Activated effector memory CD4-positive, alpha-beta T cell treated with anti-CD3 and anti-CD28 coated beads, Interleukin-2, amount 50 U/mL, for 16 hours (primary cell): ENCODE data around the gene MED16.
"Not testable (repeated sequence)": the region's sequence is repeated elsewhere in the genome, so short reads cannot be mapped to it uniquely, and the experiment has no call there.

Experiments
- DNase-seq: peaks from one replicate; pipeline ENCODE4 v3.0.0-alpha.2; 2020

The MED16 gene

DNA sequence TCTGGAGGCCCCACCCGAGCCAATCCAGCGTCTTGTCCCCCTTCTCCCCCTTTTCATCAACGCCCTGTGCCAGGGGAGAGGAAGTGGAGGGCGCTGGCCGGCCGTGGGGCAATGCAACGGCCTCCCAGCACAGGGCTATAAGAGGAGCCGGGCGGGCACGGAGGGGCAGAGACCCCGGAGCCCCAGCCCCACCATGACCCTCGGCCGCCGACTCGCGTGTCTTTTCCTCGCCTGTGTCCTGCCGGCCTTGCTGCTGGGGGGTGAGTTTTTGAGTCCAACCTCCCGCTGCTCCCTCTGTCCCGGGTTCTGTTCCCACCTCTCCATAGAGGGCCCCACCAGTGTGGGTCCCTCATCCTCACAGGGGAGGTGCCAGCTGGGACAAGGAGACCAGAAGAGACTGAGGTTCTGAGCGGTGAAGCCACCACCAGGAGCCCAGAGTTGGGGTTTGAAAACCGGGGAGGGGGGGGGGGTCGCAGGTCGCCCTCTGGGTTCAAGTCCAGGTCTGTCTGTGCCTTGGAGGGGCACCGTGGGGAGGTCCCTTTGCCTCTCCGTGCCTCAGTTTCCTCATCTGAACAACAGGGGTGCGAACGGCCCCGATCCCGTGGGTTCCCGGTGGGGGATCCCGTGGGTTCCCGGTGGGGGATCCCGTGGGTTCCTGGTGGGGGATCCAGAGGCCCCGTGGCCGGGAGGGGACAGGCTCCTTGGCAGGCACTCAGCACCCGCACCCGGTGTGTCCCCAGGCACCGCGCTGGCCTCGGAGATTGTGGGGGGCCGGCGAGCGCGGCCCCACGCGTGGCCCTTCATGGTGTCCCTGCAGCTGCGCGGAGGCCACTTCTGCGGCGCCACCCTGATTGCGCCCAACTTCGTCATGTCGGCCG, 40.6 kb downstream of the MED16 start, which contains the start of gene ELANE:
Gene ELANE (plus strand): TSS at position 168 of the 878 bp plus-strand sequence. CDS start 26 bp downstream, at position 194.
- no peak for DNase-seq

DNA sequence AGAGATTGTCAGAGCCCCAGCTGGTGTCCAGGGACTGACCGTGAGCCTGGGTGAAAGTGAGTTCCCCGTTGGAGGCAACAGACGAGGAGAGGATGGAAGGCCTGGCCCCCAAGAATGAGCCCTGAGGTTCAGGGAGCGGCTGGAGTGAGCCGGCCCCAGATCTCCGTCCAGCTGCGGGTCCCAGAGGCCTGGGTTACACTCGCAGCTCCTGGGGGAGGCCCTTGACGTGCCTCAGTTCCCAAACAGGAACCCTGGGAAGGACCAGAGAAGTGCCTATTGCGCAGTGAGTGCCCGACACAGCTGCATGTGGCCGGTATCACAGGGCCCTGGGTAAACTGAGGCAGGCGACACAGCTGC, 42.0 kb downstream of the MED16 start:
- no peak for DNase-seq

DNA sequence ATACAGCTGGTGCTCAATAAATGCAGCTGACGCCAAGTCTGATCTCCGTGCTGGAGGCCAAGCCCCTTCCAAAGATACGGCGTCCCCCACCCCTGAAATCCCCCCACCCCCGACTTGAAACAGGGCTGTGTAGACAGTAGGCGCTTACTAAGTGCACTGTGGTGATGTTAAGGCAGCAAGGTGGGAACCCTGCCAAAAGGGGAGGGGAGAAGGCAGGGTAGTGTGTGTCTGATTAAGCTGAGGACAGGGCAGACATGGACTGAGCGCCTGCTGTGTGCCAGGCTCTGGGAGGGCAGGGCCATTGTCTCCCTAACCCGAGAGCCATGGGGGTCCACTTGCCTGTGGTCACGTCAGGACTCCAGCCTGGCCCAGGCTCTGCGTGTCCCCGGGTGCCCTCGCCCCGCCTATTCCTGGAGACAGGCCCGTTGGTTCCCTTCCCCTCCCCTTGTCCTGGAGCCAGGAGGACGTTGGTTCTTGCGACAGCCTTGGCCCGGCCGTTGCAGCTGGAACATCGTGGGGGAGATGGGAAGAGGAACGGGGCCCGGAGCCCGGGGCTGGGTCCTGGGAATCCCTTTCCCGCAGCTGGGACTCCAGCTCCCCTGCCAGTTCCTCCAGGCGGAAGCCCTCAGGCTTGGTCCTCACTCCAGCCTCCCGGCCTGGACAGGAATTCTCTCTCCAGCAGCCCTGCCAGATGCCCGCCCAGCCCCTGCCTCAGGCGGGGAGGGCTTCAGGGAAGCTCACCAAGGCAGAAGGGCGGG, 42.6 kb downstream of the MED16 start:
- no peak for DNase-seq

DNA sequence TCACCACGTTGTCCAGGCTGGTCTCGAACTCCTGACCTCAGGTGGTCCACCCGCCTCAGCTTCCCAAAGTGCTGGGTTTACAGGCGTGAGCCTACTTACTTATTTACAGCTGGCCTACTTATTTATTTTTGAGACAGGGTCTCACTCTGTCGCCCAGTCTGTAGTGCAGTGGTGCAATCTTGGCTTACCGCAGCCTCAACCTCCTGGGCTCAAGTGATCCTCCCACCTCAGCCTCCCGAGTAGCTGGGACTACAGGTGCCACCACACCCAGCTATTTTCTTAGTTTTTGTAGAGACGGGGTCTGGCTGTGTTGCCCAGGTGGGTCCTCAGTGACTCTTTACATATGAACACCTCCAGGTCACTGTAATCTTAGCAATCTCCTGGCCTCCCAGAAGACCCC, 43.8 kb downstream of the MED16 start:
- not testable (repeated sequence) for DNase-seq

DNA sequence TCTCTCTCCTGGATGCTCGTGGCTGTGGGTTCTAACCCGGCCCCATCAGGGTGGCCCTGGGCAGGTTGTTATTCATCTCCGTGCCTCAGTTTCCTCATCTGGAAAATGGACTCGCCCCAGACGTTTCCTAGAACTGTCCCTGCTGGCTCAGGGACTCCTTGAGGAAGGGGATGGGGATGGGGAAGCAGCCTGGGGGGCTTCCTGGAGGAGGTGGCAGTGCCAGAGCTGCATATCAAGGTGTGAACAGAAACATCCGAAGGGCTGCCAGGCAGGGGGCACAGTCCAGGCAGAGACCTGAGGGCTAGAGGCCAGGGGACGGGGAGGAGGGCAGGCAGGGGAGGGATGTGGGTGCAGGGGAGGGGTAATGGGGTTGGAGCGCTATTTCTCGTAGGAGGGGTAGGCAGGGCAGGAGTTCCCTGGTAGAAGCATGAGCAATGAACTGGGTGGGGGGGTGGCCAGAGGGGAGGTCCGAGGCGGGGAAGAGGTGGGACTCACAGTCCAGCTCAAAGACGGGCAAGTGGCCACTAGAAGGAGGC, 44.5 kb downstream of the MED16 start:
- DNase-seq: no peak

DNA sequence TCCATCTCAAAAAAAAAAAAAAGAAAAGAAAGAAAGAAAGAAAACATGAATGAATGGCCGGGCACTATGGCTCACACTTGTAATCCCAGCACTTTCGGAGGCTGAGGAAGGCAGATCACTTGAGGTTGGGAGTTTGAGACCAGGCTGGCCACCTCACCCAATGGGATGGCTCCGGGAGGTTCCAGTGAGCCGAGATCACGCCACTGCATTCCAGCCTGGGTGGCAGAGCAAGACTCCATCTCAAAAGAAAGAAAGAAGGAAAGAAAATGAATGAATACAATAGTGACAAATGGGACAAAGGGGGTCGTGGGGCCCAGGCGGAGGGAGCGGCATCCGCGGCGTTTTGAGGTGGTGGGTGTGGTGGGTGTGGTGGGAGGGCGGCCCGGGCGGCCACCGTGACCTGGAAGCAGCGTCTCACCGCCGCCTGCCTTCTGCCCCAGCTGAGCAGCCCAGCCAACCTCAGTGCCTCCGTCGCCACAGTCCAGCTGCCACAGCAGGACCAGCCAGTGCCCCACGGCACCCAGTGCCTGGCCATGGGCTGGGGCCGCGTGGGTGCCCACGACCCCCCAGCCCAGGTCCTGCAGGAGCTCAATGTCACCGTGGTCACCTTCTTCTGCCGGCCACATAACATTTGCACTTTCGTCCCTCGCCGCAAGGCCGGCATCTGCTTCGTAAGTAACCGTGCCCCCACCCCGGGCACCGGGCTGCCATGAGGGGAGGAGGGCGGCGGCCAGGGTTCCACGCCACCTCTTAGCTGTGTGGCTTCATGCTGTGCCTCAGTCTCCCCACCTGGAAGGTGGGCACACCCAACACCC, 47.1 kb downstream of the MED16 start:
- DNase-seq: no peak

DNA sequence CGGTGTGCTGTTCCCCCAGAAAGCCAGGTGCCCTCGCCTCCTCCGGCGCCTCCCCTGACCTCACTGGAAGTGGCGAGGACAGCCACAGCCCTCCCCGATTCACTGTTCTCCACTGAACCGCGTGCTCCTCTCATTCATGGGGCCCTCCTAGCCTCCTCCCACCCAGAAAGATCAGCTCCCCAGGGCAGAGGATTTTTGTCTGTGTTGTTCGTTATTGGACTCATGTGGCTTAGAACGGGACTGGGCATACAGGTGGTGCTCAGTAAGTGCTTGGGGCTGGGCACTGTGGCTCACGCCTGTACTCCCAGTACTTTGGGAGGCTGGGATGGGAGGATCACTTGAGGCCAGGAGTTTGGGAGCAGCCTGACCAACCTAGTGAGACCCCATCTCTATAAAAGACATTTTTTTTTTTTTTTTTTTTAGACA, 48.4 kb downstream of the MED16 start:
- DNase-seq: no peak

DNA sequence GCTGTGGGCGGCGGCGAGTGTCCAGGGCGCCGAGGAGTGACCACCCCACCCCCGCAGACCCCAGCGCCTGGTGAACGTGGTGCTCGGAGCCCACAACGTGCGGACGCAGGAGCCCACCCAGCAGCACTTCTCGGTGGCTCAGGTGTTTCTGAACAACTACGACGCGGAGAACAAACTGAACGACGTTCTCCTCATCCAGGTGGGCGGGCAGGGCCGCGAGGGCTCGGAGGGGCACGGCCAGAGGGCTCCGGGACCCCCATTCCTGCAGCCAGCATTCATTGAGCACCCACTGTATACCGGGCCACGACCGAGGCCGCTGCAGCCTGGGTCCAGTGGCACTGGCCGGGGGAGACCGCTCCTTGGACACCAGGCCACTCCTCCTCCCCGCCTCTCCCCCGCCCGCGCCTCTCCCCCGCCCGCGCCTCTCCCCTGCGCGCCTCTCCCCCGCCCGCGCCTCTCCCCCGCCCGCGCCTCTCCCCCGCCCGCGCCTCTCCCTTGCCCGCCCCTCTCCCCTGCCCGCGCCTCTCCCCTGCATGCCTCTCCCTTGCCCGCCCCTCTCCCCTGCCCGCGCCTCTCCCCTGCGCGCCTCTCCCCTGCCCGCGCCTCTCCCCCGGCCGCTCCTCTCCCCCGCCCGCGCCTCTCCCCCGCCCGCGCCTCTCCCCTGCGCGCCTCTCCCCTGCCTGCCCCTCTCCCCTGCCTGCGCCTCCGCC, 49.0 kb downstream of the MED16 start:
- no peak for DNase-seq

DNA sequence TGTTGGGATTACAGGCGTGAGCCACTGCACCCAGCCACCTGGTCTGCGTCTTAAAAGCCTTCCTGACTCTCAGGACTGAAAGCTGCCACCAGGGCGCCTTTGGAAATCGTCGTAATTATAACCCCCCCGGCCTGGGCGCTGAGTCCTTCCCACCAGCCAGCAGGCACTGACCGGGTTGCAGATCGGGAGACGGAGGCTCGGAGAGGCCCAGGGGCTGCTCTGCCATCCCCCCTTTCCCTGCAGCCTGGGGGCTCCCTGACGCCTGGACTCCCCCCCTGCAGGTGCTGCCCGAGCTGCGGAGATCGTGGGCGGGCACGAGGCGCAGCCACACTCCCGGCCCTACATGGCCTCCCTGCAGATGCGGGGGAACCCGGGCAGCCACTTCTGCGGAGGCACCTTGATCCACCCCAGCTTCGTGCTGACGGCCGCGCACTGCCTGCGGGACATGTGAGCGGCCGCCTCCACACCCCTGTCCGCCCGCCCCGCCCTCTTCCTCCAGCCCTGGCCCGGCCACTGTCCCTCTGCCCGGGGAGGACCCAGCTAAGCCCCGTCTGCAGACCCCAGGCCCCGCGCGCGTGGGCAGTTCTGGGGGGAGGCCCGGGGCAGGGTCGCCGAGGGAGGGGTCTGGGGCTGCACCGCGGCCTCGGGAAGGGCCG, 49.7 kb downstream of the MED16 start:
- DNase-seq: no peak

DNA sequence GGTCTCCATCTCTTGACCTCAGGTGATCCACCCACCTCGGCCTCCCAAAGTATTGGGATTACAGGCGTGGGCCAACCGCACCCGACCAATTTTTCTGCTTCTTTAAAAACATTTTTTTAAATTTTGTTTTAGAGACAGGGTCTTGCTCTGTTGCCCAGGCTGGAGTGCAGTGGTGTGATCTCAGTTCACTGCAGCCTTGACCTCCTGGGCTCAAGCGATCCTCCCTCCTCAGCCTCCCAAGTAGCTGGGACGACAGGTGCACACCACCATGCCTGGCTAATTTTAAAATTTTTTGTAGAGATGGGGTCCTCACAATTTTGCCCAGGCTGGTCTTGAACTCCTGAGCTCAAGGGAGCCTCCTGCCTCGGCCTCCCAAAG, 50.2 kb downstream of the MED16 start:
- DNase-seq: not testable (repeated sequence)

DNA sequence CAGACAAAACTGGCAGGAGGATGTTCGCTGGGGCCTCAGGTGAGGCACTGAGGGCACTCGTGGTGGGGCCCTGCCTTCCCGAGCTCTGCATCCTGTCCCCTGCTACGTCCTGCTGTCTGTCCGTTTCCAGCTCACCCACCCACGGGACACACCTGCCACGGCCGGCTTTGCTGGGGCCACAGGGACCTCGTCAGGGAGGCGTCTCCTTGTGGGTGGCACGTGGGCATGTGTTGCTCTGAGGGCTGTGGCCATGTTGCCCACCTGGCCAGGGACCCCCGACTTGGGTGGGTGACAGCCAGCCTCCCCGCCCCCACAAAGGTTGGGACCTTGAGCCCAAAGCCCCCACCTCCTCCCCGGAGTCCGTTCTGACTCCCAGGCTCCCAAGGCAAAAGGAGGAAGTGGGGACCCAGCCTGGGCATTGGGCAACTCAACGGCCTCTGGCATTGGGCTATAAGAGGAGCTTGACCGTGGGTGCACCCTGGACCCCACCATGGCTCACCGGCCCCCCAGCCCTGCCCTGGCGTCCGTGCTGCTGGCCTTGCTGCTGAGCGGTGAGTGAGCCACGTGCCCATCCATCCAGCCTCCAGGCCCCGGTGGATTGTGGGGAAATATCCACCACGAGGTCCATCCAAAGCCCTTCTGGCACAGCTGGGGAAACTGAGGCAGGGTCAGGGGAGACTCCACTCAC, 52.3 kb downstream of the MED16 start, which contains the start of gene PRTN3:
Gene PRTN3 (plus strand): TSS at position 481 of the 688 bp plus-strand sequence. CDS start 10 bp downstream, at position 491.
- DNase-seq: no peak

DNA sequence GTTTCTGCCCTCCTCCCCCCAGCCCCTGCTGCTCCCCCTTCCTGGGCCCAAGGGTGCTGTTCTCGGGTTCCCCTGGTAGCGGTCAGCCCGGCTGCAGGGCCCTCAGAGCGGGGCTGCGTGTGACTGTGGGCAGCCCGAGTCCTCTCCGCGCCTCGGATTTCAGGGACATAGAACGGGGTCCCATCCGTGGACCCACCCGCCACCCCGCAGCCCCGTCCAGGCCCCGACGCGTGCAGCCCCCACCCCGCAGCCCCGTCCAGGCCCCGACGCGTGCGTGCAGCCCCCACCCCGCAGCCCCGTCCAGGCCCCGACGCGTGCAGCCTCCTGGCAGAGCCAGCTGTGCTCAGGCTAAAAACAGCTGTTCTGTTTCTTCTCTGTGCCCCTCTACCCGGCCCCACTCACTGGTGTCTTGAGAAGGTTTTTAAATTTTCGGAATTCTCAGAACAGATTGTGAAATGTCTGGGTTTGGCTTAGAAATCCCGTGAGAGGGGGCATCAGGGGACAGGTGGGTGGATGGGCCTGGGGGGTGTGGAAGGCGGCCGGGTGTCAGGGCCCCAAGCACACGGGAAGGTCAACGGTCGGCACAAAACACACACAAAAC, 57.7 kb downstream of the MED16 start:
- DNase-seq: no peak

DNA sequence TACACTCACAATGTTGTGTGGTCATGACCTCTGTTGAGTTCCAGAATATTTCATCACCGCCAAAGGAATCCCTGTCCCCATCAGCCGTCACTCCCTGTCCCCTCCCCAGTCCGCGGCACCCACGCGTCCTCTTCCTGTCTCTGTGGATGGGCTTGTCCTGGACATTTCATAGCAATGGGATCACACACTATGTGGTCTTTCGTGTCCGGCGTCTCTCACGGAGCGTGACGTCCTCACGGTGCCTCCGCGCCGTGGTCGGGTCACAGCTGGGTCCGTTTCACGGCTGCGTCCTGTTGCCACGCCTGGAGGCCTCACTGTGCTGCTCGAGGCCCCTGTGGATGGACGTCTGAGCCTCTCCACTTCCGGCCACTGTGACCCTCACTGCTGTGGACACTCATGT, 58.8 kb downstream of the MED16 start:
- DNase-seq: no peak

DNA sequence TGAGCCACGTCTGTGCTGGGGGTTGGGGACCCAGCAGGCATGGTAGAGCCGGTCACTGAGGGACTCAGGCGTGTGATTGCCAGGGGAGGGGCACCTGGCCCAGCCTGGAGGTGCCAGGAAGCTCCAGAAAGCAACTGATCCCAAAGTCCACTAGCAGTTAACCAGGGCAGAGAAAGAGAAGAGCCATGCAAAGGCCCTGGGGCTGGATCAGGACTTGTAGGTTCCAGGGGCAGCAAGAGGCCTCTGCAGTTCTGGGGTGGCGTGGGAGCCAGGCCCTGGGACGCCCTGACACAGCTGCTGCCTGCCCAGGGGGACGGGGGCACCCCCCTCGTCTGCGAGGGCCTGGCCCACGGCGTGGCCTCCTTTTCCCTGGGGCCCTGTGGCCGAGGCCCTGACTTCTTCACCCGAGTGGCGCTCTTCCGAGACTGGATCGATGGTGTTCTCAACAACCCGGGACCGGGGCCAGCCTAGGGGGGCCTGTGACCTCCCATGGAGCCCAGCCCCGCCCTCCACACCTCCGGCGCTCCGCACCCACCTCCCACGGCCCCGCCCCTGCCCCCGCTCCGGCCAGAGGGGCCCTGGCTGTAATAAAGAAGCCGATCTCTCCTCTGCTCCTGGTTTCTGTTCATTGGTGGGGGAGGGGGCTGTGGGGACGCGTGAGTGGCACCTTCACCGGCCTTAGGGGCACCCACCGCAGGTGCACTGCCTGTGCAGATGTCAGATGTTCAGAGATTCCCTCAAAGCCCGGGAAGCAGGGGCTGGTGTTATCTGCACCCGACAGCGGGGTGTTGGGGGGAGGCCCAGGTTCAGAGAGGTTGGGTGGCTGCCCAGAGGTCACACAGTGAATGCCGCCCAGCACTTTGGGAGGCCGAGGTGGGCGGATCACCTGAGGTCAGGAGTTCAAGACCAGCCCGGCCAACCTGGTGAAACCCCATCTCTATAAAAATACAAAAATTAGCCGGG, 61.3 kb downstream of the MED16 start:
- no peak for DNase-seq

DNA sequence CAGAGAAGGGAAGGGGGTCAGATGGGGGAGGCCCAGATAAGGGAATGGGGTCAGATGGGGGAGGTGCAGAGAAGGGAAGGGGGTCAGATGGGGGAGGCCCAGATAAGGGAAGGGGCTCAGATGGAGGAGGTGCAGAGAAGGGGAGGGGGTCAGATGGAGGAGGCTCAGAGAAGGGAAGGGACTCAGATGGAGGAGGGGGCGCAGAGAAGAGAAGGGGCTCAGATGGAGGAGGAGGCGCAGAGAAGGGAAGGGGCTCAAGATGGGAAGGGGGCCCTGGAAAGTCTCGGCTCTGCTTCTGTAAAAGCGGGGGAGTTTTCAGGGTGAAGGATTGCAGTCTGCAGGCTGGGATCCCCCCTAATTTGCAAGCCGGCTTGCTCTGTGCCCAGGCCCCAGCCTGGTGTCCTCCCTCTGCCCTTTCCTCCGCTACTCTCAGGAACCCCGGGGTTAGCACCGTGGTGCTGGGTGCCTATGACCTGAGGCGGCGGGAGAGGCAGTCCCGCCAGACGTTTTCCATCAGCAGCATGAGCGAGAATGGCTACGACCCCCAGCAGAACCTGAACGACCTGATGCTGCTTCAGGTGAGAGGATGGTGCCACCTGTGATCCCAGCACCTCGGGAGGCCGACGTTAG, 63.7 kb downstream of the MED16 start:
- no peak for DNase-seq

DNA sequence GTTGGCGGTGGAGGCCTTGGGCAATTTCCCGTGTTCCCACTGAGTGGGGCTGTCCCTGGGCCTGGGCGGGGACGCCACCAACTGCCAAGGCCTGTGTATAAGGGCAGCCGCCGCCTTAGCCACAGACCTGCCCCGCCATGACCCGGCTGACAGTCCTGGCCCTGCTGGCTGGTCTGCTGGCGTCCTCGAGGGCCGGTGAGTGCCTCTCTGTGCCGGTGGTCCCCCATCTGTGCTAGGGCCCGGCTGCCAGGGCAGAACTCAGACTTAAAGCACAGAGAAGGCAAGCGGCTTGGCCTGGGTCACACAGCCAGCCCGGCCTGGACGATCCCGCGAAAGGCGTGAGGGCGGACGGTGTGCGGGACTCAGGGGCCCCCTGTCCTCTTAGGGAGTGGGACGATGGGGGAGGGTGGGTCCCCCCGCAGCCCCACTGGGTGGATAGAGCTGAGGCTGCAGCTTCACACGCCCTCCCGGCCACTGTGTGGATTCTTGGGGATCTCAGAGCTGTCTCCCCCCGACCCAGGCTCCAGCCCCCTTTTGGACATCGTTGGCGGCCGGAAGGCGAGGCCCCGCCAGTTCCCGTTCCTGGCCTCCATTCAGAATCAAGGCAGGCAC, 65.2 kb downstream of the MED16 start, which contains the start of gene AZU1:
Gene AZU1 (plus strand): TSS at position 128 of the 612 bp plus-strand sequence. CDS start 10 bp downstream, at position 138.
- DNase-seq: no peak

DNA sequence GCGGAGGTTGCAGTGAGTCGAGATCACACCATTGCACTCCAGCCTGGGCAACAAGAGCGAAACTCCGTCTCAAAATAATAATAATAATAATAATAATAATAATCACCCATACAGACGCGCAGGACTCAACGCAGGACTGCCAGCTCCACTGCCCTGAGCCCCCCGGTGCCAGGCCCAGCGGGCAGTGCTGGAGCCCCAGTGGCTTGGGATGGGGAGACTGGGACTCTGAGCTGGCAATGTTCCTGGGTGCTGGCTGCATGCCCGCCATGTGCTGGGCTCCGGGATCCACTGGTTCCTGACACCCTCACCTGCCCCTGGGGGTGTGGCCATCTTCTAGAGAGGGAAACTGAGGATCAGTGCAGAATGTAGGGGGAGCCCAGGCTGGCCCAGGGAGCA, 65.7 kb downstream of the MED16 start:
- no peak for DNase-seq
